Neuronal stem cell (in vitro differentiated cells): Measurements from ENCODE around the gene EIF2AK2.
A peak's percentile ranks its signal among the peaks of the same experiment; 100 is the strongest.

Experiments used
- DNase-seq: peaks from one replicate; pipeline ENCODE4 v3.0.0-alpha.2; 2013; ENCODE audit warnings: low spot score
- H2AFZ ChIP-seq: one replicate; pipeline ENCODE4 v1.6.1; 2013; ENCODE audit warnings: mild to moderate bottlenecking, low read length, inconsistent platforms
- H2AK5ac ChIP-seq: 2 replicates; pipeline ENCODE4 v1.6.1; 2013; ENCODE audit warnings: low read depth, mild to moderate bottlenecking, inconsistent platforms, low read length, moderate library complexity, mixed read lengths
- H2BK120ac ChIP-seq: 2 replicates; pipeline ENCODE4 v1.6.1; 2013; ENCODE audit warnings: low read depth, mild to moderate bottlenecking, inconsistent platforms, low read length, moderate library complexity, mixed read lengths
- H2BK12ac ChIP-seq: one replicate; pipeline ENCODE4 v1.6.1; 2013; ENCODE audit warnings: low read length, inconsistent platforms
- H2BK15ac ChIP-seq: 2 replicates; pipeline ENCODE4 v1.6.1; 2013; ENCODE audit warnings: mild to moderate bottlenecking, low read length, inconsistent platforms, mixed read lengths
- H2BK5ac ChIP-seq: one replicate; pipeline ENCODE4 v1.6.1; 2013; ENCODE audit warnings: inconsistent platforms, mild to moderate bottlenecking, low read length, moderate library complexity
- H3K14ac ChIP-seq: one replicate; pipeline ENCODE4 v1.6.1; 2013; ENCODE audit warnings: low read length, inconsistent platforms
- H3K18ac ChIP-seq: 2 replicates; pipeline ENCODE4 v1.6.1; 2013; ENCODE audit warnings: low read length, inconsistent platforms
- H3K23ac ChIP-seq: 2 replicates; pipeline ENCODE4 v1.6.1; 2013; ENCODE audit warnings: low read depth, mild to moderate bottlenecking, mixed read lengths, low read length, inconsistent platforms; ENCODE audit not compliant: poor library complexity
- H3K27ac ChIP-seq: replicated peaks from 3 replicates; pipeline ENCODE4 v1.5.1; 2013; ENCODE audit warnings: low read length, inconsistent platforms
- H3K27me3 ChIP-seq, 3 experiments: 2 replicates each; pipeline ENCODE4 v1.6.1; 2013; ENCODE audit warnings: low read length in 3 of 3, mild to moderate bottlenecking in 2 of 3, inconsistent platforms in 1 of 3, low read depth in 1 of 3, mixed read lengths in 1 of 3, moderate library complexity in 1 of 3; ENCODE audit not compliant: control insufficient read depth in 3 of 3, insufficient read depth in 3 of 3
- H3K36me3 ChIP-seq, 2 donors: replicated peaks in 1 of 2; 2 replicates each; pipeline ENCODE4 v1.6.1; 2013; ENCODE audit warnings: low read length in 2 of 2; ENCODE audit not compliant: control insufficient read depth in 2 of 2, insufficient read depth in 2 of 2
- H3K4ac ChIP-seq: 2 replicates; pipeline ENCODE4 v1.6.1; 2013; ENCODE audit warnings: inconsistent platforms, mild to moderate bottlenecking, low read length, moderate library complexity
- H3K4me1 ChIP-seq, 2 donors: 1 replicate in 1 of 2; 2 replicates in 1 of 2; pipeline ENCODE4 v1.6.1; 2013; ENCODE audit warnings: low read length in 2 of 2, low read depth in 1 of 2; ENCODE audit not compliant: control insufficient read depth in 2 of 2, insufficient read depth in 1 of 2
- H3K4me2 ChIP-seq: one replicate; pipeline ENCODE4 v1.6.1; 2013; ENCODE audit warnings: mild to moderate bottlenecking, low read length, inconsistent platforms; ENCODE audit not compliant: insufficient read depth, poor library complexity, severe bottlenecking
- H3K4me3 ChIP-seq, 2 donors: 2 replicates each; pipeline ENCODE4 v1.5.1; 2013; ENCODE audit warnings: low read length in 2 of 2, mild to moderate bottlenecking in 2 of 2, inconsistent platforms in 1 of 2, moderate library complexity in 1 of 2
- H3K79me1 ChIP-seq: one replicate; pipeline ENCODE4 v1.6.1; 2013; ENCODE audit warnings: low read depth, mild to moderate bottlenecking, inconsistent platforms, low read length, moderate library complexity
- H3K9ac ChIP-seq: one replicate; pipeline ENCODE4 v1.6.1; 2013; ENCODE audit warnings: mild to moderate bottlenecking, low read depth, low read length, inconsistent platforms; ENCODE audit not compliant: poor library complexity
- H3K9me3 ChIP-seq, 2 donors: replicated peaks in 1 of 2; 2 replicates each; pipeline versions ENCODE3 to v1.6.1; 2013; ENCODE audit warnings: low read length in 2 of 2, mild to moderate bottlenecking in 2 of 2, inconsistent platforms in 1 of 2, low read depth in 1 of 2, mixed read lengths in 1 of 2, moderate library complexity in 1 of 2; ENCODE audit not compliant: control insufficient read depth in 2 of 2, insufficient read depth in 1 of 2
- H4K8ac ChIP-seq: one replicate; pipeline ENCODE4 v1.6.1; 2013; ENCODE audit warnings: low read depth, mild to moderate bottlenecking, inconsistent platforms, low read length, moderate library complexity
- H4K91ac ChIP-seq: one replicate; pipeline ENCODE4 v1.6.1; 2013; ENCODE audit warnings: low read length, low read depth, mild to moderate bottlenecking, inconsistent platforms; ENCODE audit not compliant: poor library complexity
- WGBS, 2 donors: extraction: QIAGEN DNeasy Blood & Tissue Kit; methylation state at CpG; one replicate each; pipeline ENCODE4 v1.1.7; 2013; ENCODE audit warnings: missing lambda C conversion rate in 2 of 2, mixed read lengths in 1 of 2; ENCODE audit not compliant: insufficient read length in 2 of 2, insufficient replicate concordance in 1 of 2; ENCODE audit errors: extremely low coverage in 2 of 2; 5-methylcytosine and 5-hydroxymethylcytosine counted together

Gene EIF2AK2

GRCh38 chr2:37156071-37156856 lies 516 bp downstream of the EIF2AK2 start:
- no peak overlapping the region for H2BK120ac ChIP-seq
- no CpG with 5 or more reads among the region's 27 CpGs for WGBS, 2 donors

GRCh38 chr2:37154785-37155184 lies 2.0 kb downstream of the EIF2AK2 start:
- Histone ChIP-seq H3K4ac (no peak overlapping the region), H3K4me1 (peaks cover 5 to 7% of the 10 kb centered on the region in 2 donors), H3K9ac (no peak overlapping the region), H3K4me2 (no peak overlapping the region), H4K91ac (no peak overlapping the region), H3K9me3 (peaks cover 0 to 9% of the 10 kb centered on the region in 2 donors), H3K36me3 (peaks cover 0 to 12% of the 10 kb centered on the region in 2 donors), H3K23ac (no peak overlapping the region), H3K4me3 (no peak overlapping the region), H3K27me3 (peaks cover 0 to 4% (median 0%) of the 10 kb centered on the region in 3 experiments), H3K79me1 (no peaks in the 10 kb centered on the region), H2AK5ac (no peak overlapping the region), H3K27ac (no peak overlapping the region), H2BK120ac (no peak overlapping the region), H2BK5ac (no peak overlapping the region), H3K14ac (no peak overlapping the region), H2AFZ (no peak overlapping the region), H4K8ac (no peak overlapping the region), H3K18ac (no peak overlapping the region), H2BK12ac (no peak overlapping the region), H2BK15ac (no peak overlapping the region)
- no CpG with 5 or more reads among the region's 4 CpGs for WGBS, 2 donors
- DNase-seq, result no peak

More at GRCh38 chr2:37156071-37156856, 516 bp downstream of the EIF2AK2 start:
- Histone ChIP-seq H3K4me2 (peak overlapping the region; percentile 64), H2AFZ (peak overlapping the region; percentile 96), H3K27ac (no peak overlapping the region), H4K8ac (no peak overlapping the region), H3K9me3 (peaks cover 0 to 9% of the 10 kb centered on the region in 2 donors), H2BK12ac (no peak overlapping the region), H3K27me3 (peaks cover 0 to 4% (median 0%) of the 10 kb centered on the region in 3 experiments), H3K4me3 (peak overlapping the region; percentile 78 to 87), H3K23ac (peak overlapping the region; percentile 94), H2BK5ac (no peak overlapping the region), H2AK5ac (no peak overlapping the region), H3K4ac (no peak overlapping the region), H3K4me1 (peaks cover 5 to 7% of the 10 kb centered on the region in 2 donors), H4K91ac (no peak overlapping the region), H3K9ac (no peak overlapping the region), H3K36me3 (peaks cover 0 to 12% of the 10 kb centered on the region in 2 donors), H3K14ac (peak overlapping the region; percentile 6), H2BK15ac (no peak overlapping the region), H3K18ac (peak overlapping the region; percentile 77), H3K79me1 (no peaks in the 10 kb centered on the region)
- DNase-seq, result no peak

- no CpG with 5 or more reads among the region's 5 CpGs for WGBS, 2 donors
- H3K36me3 ChIP-seq, result peaks cover 0 to 26% of the 10 kb centered on the region in 2 donors
- H4K91ac ChIP-seq, result no peak overlapping the region
- no peak overlapping the region for H3K23ac ChIP-seq
- H2BK12ac ChIP-seq, result no peak overlapping the region
- no peak overlapping the region for H2AFZ ChIP-seq
- H3K14ac ChIP-seq, result no peak overlapping the region
- no peak overlapping the region for H4K8ac ChIP-seq
- H2BK15ac ChIP-seq, result no peak overlapping the region
- no peak overlapping the region for H2BK5ac ChIP-seq
- H3K79me1 ChIP-seq, result no peaks in the 10 kb centered on the region
- DNase-seq, result no peak
- H3K4me1 ChIP-seq, result peaks cover 5 to 7% of the 10 kb centered on the region in 2 donors
- no peak overlapping the region for H3K4me2 ChIP-seq
- peaks cover 0 to 4% (median 0%) of the 10 kb centered on the region in 3 experiments for H3K27me3 ChIP-seq
- H3K9me3 ChIP-seq, result peaks cover 0 to 9% of the 10 kb centered on the region in 2 donors
- no peak overlapping the region for H2BK120ac ChIP-seq
- no peak overlapping the region for H2AK5ac ChIP-seq
- no peak overlapping the region for H3K18ac ChIP-seq
- no peak overlapping the region for H3K9ac ChIP-seq
- no peak overlapping the region for H3K4me3 ChIP-seq
- H3K4ac ChIP-seq, result no peak overlapping the region
- H3K27ac ChIP-seq, result no peak overlapping the region
Measured at GRCh38 chr2:37153224-37153623, 3.6 kb downstream of the EIF2AK2 start.

- Histone ChIP-seq H2BK120ac (no peak overlapping the region), H4K8ac (no peak overlapping the region), H2BK5ac (no peak overlapping the region), H3K4me2 (no peak overlapping the region), H3K18ac (no peak overlapping the region), H2AK5ac (no peak overlapping the region), H3K27me3 (no peaks in the 10 kb centered on the region), H3K14ac (no peak overlapping the region), H3K27ac (no peak overlapping the region), H3K79me1 (no peaks in the 10 kb centered on the region), H3K9me3 (peaks cover 0 to 9% of the 10 kb centered on the region in 2 donors), H3K4ac (no peak overlapping the region), H2BK12ac (no peak overlapping the region), H2BK15ac (no peak overlapping the region), H2AFZ (no peak overlapping the region), H3K23ac (no peak overlapping the region), H3K9ac (no peak overlapping the region), H4K91ac (no peak overlapping the region), H3K4me3 (no peak overlapping the region), H3K36me3 (peaks cover 4 to 55% of the 10 kb centered on the region in 2 donors), H3K4me1 (no peaks in the 10 kb centered on the region)
- WGBS, 2 donors, result no CpG with 5 or more reads among the region's 6 CpGs
- no peak for DNase-seq
Measured at GRCh38 chr2:37149626-37150322, 7.0 kb downstream of the EIF2AK2 start.
